Renal cortical epithelial cell (primary cell): Measurements from ENCODE around the gene AUH. TPM values are rescaled to one million over a fixed set of nuclear protein-coding genes. Genes with fewer than 3 reads are reported as not detected.
A peak's percentile ranks its signal among the peaks of the same experiment; 100 is the strongest.
"Not testable (repeated sequence)": the region's sequence is repeated elsewhere in the genome, so short reads cannot be mapped to it uniquely, and the experiment has no call there.

Experiments
- DNase-seq: peaks from one replicate; pipeline ENCODE4 v3.0.0-alpha.2; 2011; ENCODE audit warnings: low read depth
- total RNA-seq: library from RNA; depleted of rRNA; stranded (reverse); fragments of >200 nt; gene quantifications from 2 replicates; pipeline ENCODE4 v1.2.3, GENCODE V29; 2014

The AUH gene, protein sequence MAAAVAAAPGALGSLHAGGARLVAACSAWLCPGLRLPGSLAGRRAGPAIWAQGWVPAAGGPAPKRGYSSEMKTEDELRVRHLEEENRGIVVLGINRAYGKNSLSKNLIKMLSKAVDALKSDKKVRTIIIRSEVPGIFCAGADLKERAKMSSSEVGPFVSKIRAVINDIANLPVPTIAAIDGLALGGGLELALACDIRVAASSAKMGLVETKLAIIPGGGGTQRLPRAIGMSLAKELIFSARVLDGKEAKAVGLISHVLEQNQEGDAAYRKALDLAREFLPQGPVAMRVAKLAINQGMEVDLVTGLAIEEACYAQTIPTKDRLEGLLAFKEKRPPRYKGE
- 21.4 and 43.2 TPM in 2 replicates for total RNA-seq

DNA sequence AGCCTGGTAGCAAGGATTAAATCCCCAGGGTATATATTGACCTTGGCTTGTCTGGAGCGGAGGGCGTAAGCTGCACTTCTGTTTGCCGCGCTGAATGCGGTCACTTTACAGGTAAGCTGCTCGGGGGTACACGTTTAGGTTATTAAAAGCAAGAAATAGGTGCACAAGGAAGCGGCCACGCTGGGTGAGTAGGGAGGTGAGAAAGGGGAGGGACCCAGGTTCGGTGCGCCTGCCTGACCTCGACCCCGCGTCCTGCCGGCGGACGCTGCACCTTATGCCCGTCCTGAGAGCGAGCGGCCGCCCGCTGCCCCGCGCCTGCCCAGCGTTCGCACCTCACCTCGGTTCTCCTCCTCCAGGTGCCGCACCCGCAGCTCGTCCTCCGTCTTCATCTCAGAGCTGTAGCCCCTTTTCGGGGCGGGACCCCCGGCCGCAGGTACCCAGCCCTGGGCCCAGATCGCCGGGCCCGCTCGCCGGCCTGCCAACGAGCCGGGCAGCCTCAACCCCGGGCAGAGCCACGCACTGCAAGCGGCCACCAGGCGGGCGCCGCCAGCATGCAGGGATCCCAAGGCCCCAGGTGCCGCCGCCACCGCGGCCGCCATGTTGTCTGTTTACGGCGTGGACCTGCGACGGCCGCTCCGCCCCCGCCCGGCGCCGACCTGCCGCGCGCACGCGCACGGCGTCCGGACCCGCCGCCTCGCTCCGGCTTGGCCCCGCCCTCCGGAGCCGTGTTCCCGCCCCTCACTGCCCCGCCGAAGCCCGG, at the start of gene AUH:
AUH (minus strand) TSS at position 628 of the 760 bp plus-strand sequence; CDS start at position 599, 29 bp downstream.
- peak; percentile 49 for DNase-seq

DNA sequence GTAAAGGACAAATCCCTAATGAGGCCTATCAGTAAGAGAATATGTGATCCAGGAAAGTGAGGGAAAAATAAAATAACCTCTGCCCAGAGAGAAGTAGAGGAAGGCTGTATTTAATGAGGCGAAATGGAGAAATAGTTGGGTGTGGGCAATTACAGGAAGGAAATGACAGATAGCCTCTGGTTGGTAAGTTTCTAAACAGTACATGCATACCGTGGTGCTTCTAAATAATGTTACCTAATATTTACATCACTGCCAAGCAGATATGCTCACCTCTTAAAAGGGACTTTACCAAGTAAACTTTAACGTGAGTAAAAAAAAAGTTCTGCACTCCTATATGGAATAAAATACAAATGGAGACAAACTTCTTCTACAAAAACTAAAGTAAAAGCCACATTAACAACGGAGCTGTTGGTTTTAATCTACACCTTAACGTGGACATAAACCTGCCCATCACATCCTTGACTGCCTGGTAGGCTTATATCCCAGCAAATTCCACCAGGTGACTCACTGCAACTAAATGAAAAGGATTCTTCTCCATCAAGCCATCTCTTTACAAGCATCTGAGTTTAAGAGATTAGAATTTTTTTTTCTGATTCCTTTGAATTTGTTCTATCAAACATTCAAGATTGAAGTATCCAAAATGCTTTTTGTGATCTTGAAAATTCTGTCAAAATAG, 49.5 kb upstream of the AUH start:
- peak; percentile 42 for DNase-seq

DNA sequence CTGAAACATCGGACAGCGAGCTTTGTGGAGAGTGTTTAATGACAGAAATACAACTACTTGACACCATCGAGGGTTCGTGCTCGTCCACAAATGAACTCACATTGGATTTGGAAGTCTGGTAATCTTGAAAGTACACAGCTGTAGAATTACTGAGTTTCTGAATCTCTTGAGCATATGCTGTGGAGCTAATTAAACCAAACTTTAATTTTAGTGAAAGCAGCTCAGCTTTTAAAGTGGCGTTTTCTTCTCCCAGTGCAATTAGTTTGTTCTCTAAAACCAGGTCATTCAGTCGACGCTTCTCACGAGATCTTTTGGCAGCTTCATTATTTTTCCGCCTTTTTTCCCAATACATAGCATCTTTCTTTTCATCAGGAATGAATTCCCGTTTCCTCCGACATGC, 48.4 kb upstream of the AUH start:
- DNase-seq, result no peak

DNA sequence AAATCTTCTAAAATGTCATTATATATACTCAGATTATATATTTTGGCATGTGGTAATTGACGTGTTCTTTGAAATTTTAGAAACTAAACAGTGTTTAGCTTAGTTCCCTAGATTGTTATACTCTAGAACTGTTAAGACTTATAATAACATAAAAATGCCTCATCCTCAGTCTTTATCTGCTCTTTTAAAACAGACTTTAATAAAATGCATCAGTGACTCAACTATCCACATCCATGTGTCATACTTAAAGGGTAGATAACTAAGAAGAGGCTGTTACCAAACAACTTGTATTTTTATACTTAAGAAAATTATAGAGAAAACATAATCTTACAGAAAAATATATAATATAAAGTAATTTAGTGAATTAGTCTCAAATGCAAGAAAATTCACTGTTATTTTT, 46.8 kb upstream of the AUH start:
- no peak for DNase-seq

DNA sequence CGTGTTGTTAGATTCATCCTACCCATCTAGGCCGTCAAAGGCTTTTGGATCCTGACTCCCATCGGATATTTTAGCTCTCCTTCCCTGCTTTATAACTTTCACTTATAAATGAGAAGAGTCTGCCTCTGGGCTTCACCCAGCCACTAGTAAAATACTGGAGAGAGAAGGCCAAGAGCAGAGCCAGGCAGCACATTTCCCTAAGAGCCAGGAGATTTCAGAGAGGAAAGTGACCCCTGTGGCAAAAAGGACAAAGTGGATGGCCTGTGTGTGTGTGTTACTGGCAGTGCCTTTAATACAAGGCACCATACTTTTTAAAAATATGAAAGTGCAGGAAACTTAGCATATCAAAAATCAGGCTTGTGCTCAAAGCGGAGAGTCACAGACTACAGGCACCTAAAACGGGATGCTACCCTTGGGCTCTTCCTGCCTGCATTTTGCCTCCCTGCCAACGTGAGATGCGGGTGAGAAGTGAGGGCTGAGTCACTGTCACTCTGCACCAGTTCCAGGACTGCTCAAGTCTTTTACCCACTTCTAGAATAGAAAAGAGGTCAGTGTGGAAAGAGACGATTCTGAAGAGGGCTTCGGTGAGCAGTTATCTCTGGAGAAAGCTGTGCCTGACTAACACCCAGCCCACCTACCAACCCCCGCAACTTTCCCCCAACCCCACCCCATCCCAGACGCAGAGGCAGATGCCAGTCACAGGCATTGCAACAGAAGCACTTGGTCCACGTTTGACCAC, 46.0 kb upstream of the AUH start:
- no peak for DNase-seq

DNA sequence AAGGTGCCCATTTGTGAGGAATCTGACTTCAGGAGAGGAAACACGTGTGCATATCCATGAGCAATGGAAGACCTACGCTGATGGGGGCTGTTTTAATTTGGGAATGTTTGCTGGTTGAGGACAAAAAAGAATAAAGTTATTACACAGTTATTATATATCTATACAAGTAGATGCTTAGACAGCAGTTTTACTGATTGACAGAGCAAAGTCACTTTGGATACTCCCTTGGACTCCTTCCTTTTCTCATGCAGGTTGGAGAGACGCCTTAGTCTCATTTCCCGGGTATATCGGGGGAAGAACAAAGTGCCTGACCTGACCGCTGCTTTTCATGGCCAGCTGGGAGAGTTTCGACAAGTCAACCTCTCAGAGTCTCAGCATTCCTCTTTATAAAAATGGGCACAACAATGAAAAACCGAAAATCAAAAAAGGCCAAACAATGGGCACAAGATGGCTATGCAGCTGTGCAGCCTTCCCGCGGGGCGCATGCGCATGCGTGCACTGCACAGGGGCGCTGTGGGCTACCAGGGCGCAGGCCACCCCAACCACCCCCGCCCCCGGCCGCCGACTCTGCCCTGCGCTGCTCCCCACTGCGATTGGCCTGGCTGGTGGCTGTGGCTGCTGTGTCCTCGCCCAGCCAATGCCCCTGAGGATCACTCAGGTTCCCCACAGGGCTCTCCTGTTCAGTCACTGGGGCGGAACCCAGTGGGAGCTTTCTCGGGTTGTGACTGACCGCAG, 43.8 kb upstream of the AUH start:
- DNase-seq, result no peak

DNA sequence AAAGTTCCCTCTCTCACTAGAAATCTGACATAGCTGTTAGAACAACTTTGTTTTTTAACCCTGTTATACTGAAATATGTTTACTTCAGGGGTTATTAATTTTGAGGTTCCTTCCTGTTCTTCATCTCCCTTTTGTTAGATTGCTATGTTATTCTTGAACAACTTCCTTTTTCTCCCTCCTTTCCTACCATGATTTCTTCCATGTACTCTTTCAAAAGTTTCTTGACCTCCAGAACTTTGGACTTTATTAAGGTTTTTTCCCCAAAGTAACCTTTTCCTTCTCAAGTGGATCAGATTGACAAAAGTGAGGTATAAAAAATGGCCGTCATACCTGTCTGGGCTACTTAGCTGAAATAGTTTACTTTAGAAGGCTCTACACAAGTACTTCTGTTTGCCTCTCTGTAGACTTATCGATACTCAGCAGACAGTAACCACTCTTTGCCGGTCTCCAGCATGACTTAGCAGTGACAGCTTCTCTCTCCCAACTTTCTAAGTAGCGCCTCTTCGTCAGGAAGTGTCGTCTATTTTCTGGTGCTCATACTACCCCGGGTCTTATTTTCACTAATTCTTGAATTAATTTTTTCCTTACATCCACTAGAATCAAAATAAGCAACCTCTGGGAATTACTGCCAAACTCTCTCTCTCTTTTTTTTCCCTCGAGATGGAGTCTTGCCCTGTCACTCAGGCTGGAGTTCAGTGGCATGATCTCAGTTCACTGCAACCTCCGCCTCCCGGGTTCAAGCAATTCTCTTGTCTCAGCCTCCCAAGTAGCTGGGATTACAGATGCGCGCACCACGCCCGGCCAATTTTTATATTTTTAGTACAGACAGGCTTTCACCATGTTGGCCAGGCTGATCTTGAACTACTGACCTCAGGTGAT, 42.2 kb upstream of the AUH start:
- DNase-seq, result no peak

DNA sequence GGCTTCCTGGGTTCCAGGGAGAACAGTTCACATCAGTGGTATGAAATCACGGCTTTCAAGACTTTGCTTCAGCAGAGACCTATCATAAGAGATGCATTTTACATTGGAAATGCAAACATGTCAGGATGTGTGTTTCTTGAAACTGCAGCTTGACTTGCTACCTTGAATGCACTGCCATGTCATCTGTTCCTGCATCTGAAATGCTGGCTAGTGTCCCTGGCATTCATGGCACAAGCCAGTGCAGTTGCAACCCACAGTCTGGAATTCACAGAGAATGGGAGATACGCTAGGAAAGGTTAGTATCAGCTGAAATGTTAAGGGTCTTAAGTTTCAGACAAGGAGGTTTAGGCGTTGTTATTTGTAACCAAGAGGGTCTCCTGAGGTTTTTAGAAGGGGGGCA, 37.2 kb upstream of the AUH start:
- no peak for DNase-seq

DNA sequence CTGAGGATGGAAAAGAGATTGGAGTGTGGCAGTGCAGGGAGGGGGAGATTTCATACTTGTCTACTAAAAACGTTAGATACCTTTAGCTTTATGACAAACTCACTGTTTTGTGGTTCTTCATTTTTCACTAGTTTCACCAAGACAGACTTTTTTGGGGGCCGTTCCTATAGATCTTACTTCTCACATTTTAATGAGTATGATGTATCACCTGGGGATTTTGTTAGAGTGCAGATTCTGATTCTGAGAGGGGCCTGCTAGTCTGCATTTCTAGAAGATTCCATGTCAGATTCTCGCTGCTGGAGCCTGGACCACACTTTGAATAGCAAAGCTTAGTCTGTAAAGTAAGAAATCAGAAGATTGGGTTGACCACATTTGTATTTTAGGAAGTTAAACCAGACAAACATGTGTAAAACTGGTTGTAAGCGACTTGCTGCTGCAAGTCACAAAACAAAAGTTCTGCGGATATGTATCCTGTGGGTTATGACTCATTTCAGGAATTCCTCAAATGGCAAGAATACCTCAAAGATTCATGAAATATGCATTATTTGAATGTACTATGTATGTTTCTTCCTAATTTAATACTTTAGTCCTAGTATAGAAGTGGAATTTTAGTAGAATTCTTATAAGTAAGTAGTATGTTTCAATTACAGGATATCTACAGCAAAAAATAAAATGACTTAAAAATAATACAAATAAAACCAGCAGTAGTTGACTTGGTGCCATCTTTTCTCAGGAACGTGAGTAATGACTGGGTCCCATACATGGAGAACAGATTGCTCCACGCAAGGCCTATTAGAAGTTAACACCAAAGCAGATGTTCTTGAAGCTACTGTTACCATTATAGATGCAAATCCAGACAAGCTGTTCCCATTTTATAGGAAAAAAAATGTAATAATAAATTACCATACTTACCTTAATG, 34.1 kb upstream of the AUH start:
- peak; percentile 58 for DNase-seq

DNA sequence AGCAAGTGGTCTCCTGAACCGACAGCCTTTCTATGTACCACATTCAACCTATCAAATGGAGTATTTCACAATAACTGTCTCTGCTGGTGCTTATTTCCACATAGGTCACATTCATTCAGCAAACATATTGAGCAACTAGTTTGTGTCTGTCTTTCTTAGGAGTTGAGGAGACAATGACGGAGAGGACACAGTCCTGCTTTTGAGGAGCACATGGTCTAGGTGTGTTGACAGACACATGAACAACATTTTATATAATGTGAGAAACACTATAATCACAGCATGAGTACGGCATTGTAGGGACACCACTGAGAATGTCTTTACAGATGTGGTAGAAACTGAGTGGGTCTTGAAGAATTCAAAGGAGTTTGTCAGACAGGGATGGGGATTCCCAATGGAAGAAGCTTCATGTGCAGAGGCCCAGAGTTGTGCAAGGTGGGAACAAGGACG, 33.4 kb upstream of the AUH start:
- peak; percentile 78 for DNase-seq

DNA sequence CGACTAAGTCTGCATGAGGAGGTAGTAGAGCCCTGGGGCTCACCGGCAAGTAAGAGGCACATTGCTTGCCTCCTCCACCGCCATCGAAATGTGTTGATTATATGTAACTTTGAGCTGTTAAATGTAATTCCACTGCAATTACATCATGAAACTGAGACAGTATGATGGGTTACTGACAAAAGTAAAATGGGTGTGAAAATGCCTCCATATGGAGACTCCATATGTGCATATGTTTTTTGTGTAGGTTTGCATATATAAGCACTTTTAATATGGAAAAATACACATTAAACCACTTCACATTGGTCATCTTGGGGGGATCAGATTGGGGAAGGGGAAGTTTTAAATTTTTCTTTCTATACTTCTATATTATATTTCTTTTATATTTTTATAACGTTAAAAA, 32.1 kb upstream of the AUH start:
- DNase-seq, result no peak

DNA sequence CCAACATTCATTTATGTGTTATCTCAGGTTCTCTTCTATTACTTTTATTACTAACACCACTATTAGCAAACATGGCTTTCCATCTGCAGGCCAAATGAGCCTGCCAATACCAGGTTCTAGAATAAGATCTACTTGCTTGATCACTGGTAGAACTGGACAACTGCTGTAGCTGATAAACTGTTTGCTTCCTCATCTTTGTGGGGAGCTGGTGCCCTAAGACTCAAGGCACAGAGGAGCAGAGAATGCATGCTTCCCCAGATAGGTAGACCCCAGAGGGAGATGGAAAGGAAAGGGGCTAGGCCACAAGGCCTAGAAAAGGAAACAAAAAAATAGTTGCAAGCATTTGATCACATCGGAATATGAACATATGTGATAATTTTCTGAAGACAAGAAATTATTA, 30.7 kb upstream of the AUH start:
- DNase-seq, result no peak

DNA sequence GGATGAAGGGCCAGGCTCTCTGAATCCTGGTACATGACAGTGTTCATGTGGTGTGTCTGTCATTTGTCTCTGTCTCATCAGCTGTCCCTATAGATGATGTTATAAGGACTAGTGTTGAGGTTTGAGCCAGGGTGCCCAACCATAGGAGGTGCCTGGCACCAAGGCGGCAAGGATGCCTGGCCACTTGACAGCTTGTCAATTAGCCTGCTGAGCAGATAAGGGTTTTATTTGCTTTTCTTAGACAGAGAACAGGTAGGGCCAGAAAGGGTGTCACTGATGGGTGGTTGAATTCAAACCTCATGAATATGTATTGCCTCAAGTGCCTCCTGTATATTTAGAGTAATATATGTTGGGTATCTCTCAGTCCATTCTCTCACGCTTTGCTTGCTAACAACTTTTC, 30.1 kb upstream of the AUH start:
- no peak for DNase-seq

DNA sequence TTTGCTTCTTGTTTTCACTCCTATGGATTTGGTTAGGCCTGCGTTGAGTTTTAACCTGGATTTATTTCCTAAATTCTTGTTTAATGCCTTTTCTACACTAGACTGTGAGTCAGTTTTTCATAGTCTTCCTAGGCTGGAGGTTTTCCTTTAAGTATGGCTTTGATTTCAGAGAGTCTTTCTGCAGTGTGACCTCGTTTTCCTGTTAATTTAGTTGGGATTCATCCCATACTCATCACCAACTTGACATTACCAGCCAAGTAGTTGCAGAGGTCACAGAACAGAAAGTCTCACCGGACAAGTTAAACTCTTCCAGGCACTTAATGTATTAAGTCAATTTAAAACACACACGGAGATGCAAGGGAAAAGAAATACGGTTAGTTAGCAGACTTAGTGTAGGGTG, 29.7 kb upstream of the AUH start:
- DNase-seq, result peak; percentile 7

DNA sequence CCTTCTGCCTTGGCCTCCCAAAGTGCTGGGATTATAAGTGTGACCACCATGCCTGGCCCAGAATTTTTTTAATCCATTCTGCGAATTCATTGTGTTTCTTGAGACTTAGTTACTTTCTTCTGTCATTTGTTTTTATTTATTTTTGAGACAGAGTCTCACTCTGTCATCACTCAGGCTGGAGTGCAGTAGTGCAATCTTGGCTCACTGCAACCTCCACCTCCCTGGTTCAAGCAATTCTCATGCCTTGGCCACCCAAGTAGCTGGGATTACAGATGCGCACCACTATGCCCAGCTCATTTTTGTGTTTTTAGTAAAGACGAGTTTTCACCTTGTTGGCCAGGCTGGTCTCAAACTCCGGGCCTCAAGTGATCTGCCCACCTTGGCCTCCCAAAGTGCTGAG, 28.0 kb upstream of the AUH start:
- not testable (repeated sequence) for DNase-seq

DNA sequence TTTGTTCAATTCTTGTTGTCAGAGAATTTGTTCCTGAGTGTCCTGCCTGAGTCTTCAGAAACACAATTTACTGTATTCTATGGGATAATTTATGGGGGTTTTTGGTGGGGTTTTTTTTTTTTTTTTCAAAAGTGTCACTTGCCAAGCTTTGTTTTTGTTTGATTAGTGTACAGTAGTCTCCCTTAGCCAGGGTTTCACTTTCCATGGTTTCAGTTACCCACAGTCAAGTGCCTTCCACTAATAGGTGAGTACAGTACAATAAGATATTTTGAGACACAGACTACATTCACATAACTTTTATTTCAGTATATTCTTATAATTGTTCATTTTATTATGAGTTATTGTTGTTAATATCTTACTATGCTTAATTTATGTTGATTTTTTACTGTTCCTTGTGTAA, 25.0 kb upstream of the AUH start:
- DNase-seq, result no peak

DNA sequence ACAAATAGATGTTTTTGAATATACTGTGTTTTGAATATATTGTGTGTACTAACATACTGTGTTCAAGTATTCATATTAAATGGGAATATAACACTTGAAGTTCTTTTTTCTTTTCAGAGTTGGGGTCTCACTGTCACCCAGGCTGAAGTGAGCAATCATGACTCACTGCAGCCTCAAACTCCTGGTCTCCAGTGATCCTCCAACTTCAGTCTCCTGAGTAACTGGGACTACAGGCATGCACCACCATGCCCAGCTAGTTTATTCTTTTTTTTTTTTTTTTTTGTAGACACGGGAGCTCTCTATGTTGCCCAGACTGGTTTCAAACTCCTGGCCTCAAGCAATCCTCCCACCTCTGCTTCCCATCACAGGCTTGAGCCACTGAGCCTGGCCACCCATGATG, 23.2 kb upstream of the AUH start:
- DNase-seq, result no peak

DNA sequence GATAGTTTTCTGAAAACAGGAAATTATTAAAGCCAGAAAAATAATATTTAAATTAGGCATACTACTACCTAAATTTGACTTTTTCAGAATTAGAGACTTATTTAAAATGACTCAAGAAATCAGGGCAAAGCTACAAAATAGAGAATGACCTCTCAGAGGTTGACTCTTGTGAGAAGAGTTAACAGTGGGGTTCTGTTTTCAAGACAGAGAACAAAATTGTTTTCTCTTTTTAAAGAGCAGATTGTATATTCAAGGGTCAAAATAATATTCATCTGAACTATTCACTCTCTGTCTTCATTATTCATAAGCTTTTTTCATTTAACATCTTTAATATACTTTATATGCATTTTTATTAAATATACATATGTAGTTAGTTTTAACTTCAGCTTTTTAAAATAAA, 21.9 kb upstream of the AUH start:
- DNase-seq, result no peak

DNA sequence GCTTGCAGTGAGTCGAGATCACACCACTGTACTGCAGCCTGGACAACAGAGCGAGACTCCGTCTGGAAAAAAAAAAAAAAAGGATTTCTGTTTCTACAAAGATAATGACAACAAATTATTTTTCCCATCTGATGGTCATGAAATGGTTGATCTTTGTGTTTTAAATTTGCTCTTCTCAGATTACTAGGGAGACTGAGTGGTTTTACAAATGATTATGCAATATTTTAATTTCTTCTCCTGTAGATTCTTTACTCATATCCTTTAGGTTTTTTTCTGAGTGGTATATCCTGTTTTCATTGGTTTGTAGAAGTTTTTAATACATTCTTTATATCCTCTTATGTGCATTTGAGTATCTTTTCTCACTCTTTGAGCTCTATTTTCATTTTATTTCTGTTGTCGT, 20.6 kb upstream of the AUH start:
- DNase-seq, result no peak
